Adipose tissue (tissue), 3 donors: ENCODE results near the gene MGAT4C. TPM values are rescaled to one million over a fixed set of nuclear protein-coding genes. Genes with fewer than 3 reads are reported as not detected.

Experiments used
- H3K27ac ChIP-seq: one replicate; pipeline ENCODE4 v1.5.1; 2013; ENCODE audit warnings: low read depth, low read length
- WGBS, 3 donors: extraction: QIAGEN DNeasy Blood & Tissue Kit; methylation state at CpG; one replicate each; pipeline ENCODE4 v1.1.7; 2013; 5-methylcytosine and 5-hydroxymethylcytosine counted together
- polyA plus RNA-seq, 3 donors: library from polyadenylated mRNA; stranded (reverse); fragments of 200-250 nt; gene quantifications; one replicate each; pipeline ENCODE4 v1.2.3, GENCODE V29; 2013
- donor health status: healthy with polysubstance abuse.
- donor health status: Bipolar disorder and iron deficiency.
- donor health status: healthy.

MGAT4C gene
- polyA plus RNA-seq, 3 donors, result 0.03 to 0.22 (median 0.07) TPM

DNA sequence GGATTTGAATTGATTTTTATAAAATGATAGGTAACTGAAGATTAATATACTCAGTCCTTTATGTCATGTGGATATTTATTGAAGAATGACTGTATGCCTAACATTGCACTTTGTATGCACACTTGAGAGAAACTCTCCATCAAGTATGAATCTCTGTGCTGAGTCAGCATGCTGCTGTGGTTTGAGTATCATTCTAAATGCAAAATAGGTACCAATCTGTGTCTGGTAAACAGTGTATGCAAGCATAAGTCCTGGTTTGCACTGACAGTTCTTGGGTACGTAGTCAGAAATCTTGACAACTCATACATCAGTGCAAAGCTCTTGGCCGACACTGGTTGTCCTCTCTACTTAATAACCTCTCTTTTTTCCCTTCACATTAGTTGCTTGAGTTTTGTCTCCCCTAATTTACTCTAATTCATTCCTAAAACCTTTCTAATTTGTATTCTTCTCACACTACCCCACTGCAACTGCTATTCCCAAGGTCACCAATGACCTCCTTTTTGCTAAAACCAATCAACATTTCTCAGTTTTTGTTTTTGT, 21.8 kb downstream of the MGAT4C start:
- 80 to 91% (median 86%) methylated on average over 2 of the region's 2 CpGs for WGBS, 3 donors
- H3K27ac ChIP-seq, result no peak overlapping the region

GRCh38 chr12:86233126-86233525, 23.1 kb downstream of the MGAT4C start:
- WGBS, 3 donors, result 61 to 80% (median 80%) methylated on average over 2 of the region's 2 CpGs
- no peak overlapping the region for H3K27ac ChIP-seq

DNA sequence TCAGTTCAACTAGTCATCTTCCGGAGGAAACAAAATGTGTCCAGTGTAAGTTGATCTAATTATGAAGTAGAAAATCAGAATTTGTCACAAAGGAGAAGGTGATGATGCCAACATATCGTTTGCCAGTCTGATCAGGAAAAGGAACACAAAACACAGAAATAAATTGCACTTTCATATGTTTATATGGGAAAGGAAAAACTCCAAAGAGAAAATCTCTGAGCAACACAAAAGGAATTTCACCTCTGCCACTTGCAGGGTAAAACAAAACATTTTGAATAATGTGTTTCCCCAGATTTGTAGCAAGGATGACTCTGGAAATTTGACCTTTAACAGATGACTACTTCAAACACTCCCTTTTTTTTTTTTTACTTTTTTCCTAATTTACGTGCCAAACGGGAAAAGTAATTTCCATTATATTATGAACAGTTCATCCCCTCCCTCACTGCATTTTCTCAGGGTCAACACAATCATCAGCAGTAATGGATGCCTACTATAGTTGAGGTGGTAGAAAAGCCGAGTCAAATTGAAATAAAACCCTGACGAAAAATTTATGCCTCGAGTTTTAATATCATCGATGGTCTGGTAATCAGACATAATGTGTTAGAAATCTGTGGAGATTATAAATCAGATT, 25.6 kb downstream of the MGAT4C start:
- 43 to 57% (median 48%) methylated on average over 8 of the region's 8 CpGs for WGBS, 3 donors

GRCh38 chr12:86229772-86230171, 26.4 kb downstream of the MGAT4C start:
- no peak overlapping the region for H3K27ac ChIP-seq
- 86 to 91% (median 89%) methylated on average over 2 of the region's 2 CpGs for WGBS, 3 donors

More for the DNA sequence above, 25.6 kb downstream of the MGAT4C start:
- H3K27ac ChIP-seq, result no peak overlapping the region

DNA sequence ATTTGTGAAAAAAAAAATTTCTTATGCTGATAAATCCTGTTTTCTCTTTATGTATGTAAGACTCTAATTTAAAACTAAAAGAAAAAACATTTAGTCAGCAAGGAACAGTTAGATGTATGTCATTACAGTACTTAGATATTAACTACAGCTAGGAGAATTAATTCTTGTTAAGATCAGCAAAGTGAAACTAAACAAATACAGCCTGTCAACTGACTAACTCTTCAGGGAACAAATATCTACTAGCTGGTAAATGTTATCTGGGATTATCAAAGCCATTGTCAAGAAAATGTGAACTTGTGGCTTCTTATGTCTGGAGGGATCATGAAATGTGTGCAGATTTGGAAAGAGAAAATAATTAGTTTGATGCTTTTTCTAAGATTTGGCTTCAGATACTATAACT, 27.5 kb downstream of the MGAT4C start:
- H3K27ac ChIP-seq, result no peak overlapping the region

GRCh38 chr12:86226481-86226880, 29.7 kb downstream of the MGAT4C start:
- 77 to 94% (median 90%) methylated on average over 3 of the region's 3 CpGs for WGBS, 3 donors

GRCh38 chr12:86216591-86216990, 39.6 kb downstream of the MGAT4C start:
- 44 to 56% (median 50%) methylated on average over 2 of the region's 2 CpGs for WGBS, 3 donors
- H3K27ac ChIP-seq, result no peak overlapping the region

More at GRCh38 chr12:86226481-86226880, 29.7 kb downstream of the MGAT4C start:
- no peak overlapping the region for H3K27ac ChIP-seq

DNA sequence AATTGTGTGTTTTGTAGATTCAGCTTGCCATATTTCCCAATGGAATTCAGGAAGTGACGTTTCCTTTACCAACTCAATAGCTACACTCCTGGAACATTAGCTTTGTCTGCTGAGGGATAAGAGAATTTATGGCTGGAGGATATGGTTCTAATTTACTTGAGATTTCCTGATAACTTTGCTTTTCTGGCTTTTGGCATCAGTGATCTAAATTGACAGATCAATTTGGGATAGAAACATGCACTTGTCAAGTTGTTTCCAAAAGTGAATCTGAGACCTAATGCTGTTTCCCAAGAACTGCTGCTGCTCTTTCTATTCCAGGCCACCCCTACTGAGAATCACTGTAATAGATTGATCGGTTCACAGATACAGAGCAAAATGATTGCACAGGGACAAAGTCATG, 43.2 kb downstream of the MGAT4C start:
- 71 to 76% (median 73%) methylated on average over 2 of the region's 2 CpGs for WGBS, 3 donors
- H3K27ac ChIP-seq, result no peak overlapping the region

- H3K27ac ChIP-seq, result no peak overlapping the region
- WGBS, 3 donors, result 58 to 75% (median 67%) methylated on average over 4 of the region's 4 CpGs
These were observed 57.3 kb downstream of the MGAT4C start for GRCh38 chr12:86198696-86199444.

- no peak overlapping the region for H3K27ac ChIP-seq
- WGBS, 3 donors, result 52 to 61% (median 55%) methylated on average over 1 of the region's 1 CpG
These were observed 59.7 kb downstream of the MGAT4C start for GRCh38 chr12:86196465-86196864.

DNA sequence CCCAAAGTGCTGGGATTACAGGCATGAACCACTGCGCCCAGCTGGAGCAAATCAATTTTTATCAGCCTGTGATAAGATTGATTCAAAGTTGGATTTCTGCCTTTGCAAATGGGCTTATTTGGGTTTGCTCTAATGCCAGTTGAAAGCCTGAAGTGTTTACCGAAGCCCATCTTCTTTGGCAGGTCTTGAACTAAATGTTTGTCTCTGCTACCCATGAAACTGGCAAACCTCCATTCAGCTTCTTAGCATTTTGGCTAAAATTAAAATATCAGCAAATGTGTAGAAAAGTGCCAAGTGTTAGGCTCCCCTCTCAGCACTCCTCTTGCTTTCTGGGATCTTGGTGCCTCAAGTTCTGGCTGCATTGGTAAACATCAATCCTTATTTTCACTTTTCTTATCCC, 61.5 kb downstream of the MGAT4C start:
- WGBS, 3 donors, result 63 to 81% (median 70%) methylated on average over 2 of the region's 2 CpGs
- no peak overlapping the region for H3K27ac ChIP-seq

DNA sequence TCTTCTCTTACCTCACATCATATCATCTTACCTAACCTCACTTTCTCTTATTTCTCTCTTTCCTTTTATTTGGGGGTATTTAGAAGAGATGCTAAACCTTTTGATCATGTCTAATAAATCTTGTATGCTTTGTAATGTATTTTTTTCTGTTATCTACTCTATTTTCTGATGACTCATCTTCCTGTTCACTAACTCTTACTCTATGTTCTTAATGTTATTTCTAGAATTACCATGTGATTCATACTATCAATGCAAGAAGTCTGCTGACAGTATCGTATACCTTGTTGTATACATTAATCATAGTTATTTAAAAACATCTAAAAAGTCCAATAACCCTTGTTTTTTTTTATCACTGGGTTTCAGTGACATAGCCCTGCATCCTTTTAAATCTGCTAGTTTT, 62.3 kb downstream of the MGAT4C start:
- H3K27ac ChIP-seq, result no peak overlapping the region
- 72 to 82% (median 74%) methylated on average over 1 of the region's 1 CpG for WGBS, 3 donors

DNA sequence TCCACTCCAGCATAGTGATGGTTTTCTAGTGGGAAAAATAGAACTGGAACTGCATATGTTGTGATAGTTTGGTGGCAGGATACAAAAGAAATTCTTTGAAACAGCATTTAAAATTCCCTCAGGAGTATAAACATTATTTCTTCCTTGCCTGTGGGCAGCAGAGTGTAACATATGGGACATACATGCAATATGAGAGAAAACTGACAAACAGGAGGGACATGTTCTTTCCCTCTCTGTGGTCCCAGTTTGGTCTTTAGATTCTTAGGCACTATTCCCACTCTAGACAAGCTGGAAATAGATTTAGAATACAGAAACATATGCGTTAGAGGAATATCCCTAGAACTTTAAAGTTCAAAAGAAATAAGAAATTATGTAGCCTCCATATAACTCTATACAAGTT, 68.0 kb downstream of the MGAT4C start:
- no peak overlapping the region for H3K27ac ChIP-seq
- WGBS, 3 donors, result 61 to 92% (median 70%) methylated on average over 1 of the region's 1 CpG

DNA sequence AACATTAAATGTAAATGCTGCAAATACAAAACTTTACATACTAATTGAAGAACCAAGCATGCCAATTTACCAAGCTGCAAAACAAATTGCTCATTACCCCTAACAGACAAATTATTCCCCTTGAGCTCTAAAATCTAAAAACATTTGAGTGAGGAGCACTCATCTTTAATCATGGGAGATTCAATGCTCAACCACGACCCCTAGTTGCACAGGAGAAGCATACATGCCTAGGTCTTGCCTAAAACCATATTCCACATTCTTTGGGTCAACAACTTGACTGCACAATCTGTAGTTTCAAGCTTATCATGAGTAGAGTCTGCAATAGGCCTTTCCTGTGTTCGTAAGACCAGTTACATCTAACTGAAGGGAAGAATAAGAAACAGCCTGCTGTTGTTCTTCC, 69.7 kb downstream of the MGAT4C start:
- WGBS, 3 donors, result 67 to 68% (median 67%) methylated on average over 2 of the region's 2 CpGs
- H3K27ac ChIP-seq, result no peak overlapping the region

DNA sequence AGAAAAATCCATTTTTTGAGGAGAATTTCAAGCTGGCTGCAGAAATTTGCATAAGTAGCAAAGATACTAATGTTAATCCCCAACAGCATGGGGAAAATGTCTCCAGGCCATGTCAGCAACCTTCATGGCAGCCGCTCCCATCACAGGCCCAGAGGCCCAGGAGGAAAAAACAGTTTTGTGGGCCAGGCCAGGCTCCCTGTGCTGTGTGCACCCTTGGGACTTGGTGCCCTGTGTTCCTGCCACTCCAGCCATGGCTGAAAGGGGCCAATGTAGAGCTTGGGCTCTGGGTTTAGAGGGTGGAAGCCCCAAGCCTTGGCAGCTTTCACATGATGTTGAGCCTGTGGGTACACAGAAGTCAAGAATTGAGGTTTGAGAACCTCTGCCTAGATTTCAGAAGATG, 76.3 kb downstream of the MGAT4C start:
- WGBS, 3 donors, result 81 to 100% (median 88%) methylated on average over 1 of the region's 1 CpG
- no peak overlapping the region for H3K27ac ChIP-seq

DNA sequence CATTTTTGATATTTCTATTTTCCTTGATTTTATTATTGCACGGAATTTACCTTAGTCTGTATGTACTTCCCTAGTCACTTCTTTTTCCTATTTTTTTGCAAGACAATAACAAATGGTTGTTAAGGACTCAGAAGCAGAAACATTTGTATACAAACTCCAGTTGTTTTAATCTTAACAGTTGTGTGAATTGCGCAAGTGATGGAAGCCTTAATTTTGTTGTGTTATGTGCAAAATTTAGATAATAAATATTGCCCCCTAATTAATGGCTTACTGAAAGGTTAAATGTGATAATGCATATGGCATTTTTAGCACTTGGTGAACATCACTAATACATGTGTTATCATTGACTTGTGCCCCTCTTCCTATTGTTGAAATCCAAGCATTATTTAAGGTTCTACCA, 82.0 kb downstream of the MGAT4C start:
- H3K27ac ChIP-seq, result no peak overlapping the region
- 88 to 98% (median 95%) methylated on average over 2 of the region's 2 CpGs for WGBS, 3 donors

GRCh38 chr12:86172913-86173443, 83.2 kb downstream of the MGAT4C start:
- WGBS, 3 donors, result 51 to 69% (median 57%) methylated on average over 2 of the region's 2 CpGs
- no peak overlapping the region for H3K27ac ChIP-seq

DNA sequence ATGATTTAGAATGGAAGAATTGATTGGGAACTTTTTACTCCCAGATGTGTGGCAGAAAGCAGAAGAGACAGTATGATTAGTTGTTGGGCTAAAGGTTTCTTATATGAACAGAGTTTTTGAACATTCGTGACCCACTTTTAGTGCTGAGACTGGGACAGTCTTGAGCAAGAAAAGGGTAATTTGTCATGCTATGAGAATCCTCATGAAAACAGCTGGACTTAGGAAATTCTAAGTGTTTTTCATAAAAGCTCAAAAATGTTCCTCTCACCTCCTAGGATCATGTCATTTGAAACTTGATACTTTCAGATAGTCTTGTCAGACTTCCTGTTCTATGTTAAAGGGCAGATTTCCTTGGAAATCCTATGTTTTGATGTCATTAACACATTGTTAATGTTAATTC, 86.1 kb downstream of the MGAT4C start:
- 50 to 67% (median 52%) methylated on average over 1 of the region's 1 CpG for WGBS, 3 donors
- no peak overlapping the region for H3K27ac ChIP-seq

- no peak overlapping the region for H3K27ac ChIP-seq
- 82 to 90% (median 86%) methylated on average over 4 of the region's 4 CpGs for WGBS, 3 donors
These were observed 97.2 kb downstream of the MGAT4C start for GRCh38 chr12:86158956-86159355.

- H3K27ac ChIP-seq, result no peak overlapping the region
- WGBS, 3 donors, result 69 to 73% (median 72%) methylated on average over 6 of the region's 6 CpGs
These were observed 101.6 kb downstream of the MGAT4C start for GRCh38 chr12:86154620-86155019.
